HepG2 (cell line): ENCODE data around the gene COG5. TPM values are rescaled to one million over a fixed set of nuclear protein-coding genes. Genes with fewer than 3 reads are reported as not detected.
A peak's percentile ranks its signal among the peaks of the same experiment; 100 is the strongest.
"Not testable (repeated sequence)": the region's sequence is repeated elsewhere in the genome, so short reads cannot be mapped to it uniquely, and the experiment has no call there.

Source experiments
- ATAC-seq: fragments of 200-7000 bp; cut with Tn5 transposase; 3 replicates; pipeline ENCODE4 v1.9.1; 2020; ENCODE audit warnings: mild to moderate bottlenecking, moderate library complexity
- BruUV-seq: library from RNA; stranded (reverse); fragments of 400-500 nt; replicated peaks from 2 replicates; lab custom pipeline; 2021; lab: Mats Ljungman, UMichigan
- CTCF ChIA-PET: fragments of 300-600 bp; formaldehyde crosslinking; extraction: SDS; loops from one replicate; lab custom pipeline; 2021; ENCODE audit warnings: low total read pairs, inconsistent platforms, low intra/inter-chr PET ratio; lab: Yijun Ruan, JAX
- POLR2A ChIA-PET: fragments of 350-600 bp; sonication (Branson Sonifier 250); formaldehyde crosslinking; loops from one replicate; lab custom pipeline; 2020; ENCODE audit warnings: antibody characterized with exemption, inconsistent platforms; lab: Yijun Ruan, JAX
- DNase-seq: peaks from one replicate; pipeline ENCODE4 v3.0.0-alpha.2; 2015; ENCODE audit warnings: low spot score
- FAIRE-seq: peaks from 3 replicates; lab custom pipeline; 2011; peaks lifted over from hg19 to GRCh38; lab: Jason Lieb, UNC
- H2AFZ ChIP-seq: one replicate; pipeline ENCODE4 v1.6.1; 2011; ENCODE audit warnings: low read length, inconsistent platforms
- H3K27ac ChIP-seq: fragments of 300-600 bp; 3 replicates; pipeline ENCODE4 v1.8.0; 2011; ENCODE audit warnings: mixed run types, mild to moderate bottlenecking, mixed read lengths, low read length, inconsistent platforms; ENCODE audit not compliant: insufficient read depth; ENCODE audit errors: extremely low read length
- H3K27me3 ChIP-seq, 2 experiments: fragments of 200-600 bp in 1 of 2; 2 replicates in 1 of 2; 3 replicates in 1 of 2; pipeline versions ENCODE4 v1.6.0 to v1.8.0; 2011; ENCODE audit warnings: low read length in 2 of 2, mild to moderate bottlenecking in 2 of 2, moderate library complexity in 2 of 2, inconsistent platforms in 1 of 2; ENCODE audit not compliant: insufficient read depth in 2 of 2, control insufficient read depth in 1 of 2
- H3K36me3 ChIP-seq, 2 experiments: fragments of 200-600 bp in 1 of 2; replicated peaks in 1 of 2; 2 replicates in 1 of 2; 3 replicates in 1 of 2; pipeline versions ENCODE4 v1.5.1 to v1.8.0; 2011; ENCODE audit warnings: low read length in 2 of 2, inconsistent platforms in 1 of 2; ENCODE audit not compliant: insufficient read depth in 2 of 2, control insufficient read depth in 1 of 2
- H3K4me1 ChIP-seq: 2 replicates; pipeline ENCODE4 v1.5.1; 2012; ENCODE audit warnings: low read length, inconsistent platforms; ENCODE audit not compliant: insufficient read depth
- H3K4me2 ChIP-seq: 2 replicates; pipeline ENCODE4 v1.6.0; 2011; ENCODE audit warnings: low read depth, low read length, inconsistent platforms
- H3K4me3 ChIP-seq, 3 experiments: fragments of 200-600 bp in 1 of 3; sonication (generic), shearing (Covaris generic) in 1 of 3; replicated peaks in 1 of 3; 2 replicates each; pipeline ENCODE4 v1.5.1; 2011 to 2016; ENCODE audit warnings: low read length in 3 of 3, inconsistent platforms in 2 of 3, low read depth in 2 of 3, mild to moderate bottlenecking in 2 of 3, control low read depth in 1 of 3, mixed read lengths in 1 of 3; ENCODE audit not compliant: insufficient read depth in 1 of 3
- H3K79me2 ChIP-seq: one replicate; pipeline ENCODE4 v1.6.1; 2011; ENCODE audit warnings: low read length, inconsistent platforms; ENCODE audit not compliant: insufficient read depth
- H3K9ac ChIP-seq: 2 replicates; pipeline ENCODE4 v1.6.0; 2011; ENCODE audit warnings: mild to moderate bottlenecking, low read depth, low read length, inconsistent platforms; ENCODE audit not compliant: insufficient read depth
- H3K9me3 ChIP-seq: 2 replicates; pipeline ENCODE4 v1.5.1; 2012; ENCODE audit warnings: mild to moderate bottlenecking, low read length
- H4K20me1 ChIP-seq: 2 replicates; pipeline ENCODE4 v1.6.0; 2011; ENCODE audit warnings: inconsistent platforms, mild to moderate bottlenecking, low read length, moderate library complexity; ENCODE audit not compliant: insufficient read depth
- HMGXB4 ChIP-seq, 2 experiments: sonication (generic) in 1 of 2; formaldehyde crosslinking in 1 of 2; IDR thresholded peaks; 2 replicates each; pipeline versions ENCODE4 v1.4.0 to v1.6.1; 2018 to 2020; ENCODE audit warnings: missing genetic modification reagents in 2 of 2, borderline replicate concordance in 1 of 2, low read depth in 1 of 2, mild to moderate bottlenecking in 1 of 2, missing biosample characterization in 1 of 2
- HNF4A ChIP-seq: sonication (generic); formaldehyde crosslinking; IDR thresholded peaks from 2 replicates; pipeline ENCODE4 v1.4.0; 2020; ENCODE audit warnings: missing genetic modification reagents
- MZF1 ChIP-seq: sonication (generic); formaldehyde crosslinking; IDR thresholded peaks from 2 replicates; pipeline ENCODE4 v1.8.1; 2023; ENCODE audit warnings: mild to moderate bottlenecking, missing genetic modification reagents, borderline replicate concordance
- NR2F2 ChIP-seq: IDR thresholded peaks from 2 replicates; pipeline ENCODE4 v1.6.1; 2012; ENCODE audit warnings: low read depth, inconsistent platforms, borderline replicate concordance
- NR2F6 ChIP-seq, 2 experiments: IDR thresholded peaks; 2 replicates each; pipeline ENCODE4 v1.6.1; 2016; ENCODE audit warnings: antibody characterized with exemption in 1 of 2, mild to moderate bottlenecking in 1 of 2
- RXRB ChIP-seq: IDR thresholded peaks from 2 replicates; pipeline ENCODE4 v1.6.1; 2016; ENCODE audit warnings: borderline replicate concordance, missing genetic modification reagents, missing compliant biosample characterization
- SALL1 ChIP-seq: sonication (generic); formaldehyde crosslinking; IDR thresholded peaks from 2 replicates; pipeline ENCODE4 v1.8.0; 2022; ENCODE audit warnings: mild to moderate bottlenecking, missing genetic modification reagents
- ZGPAT ChIP-seq: IDR thresholded peaks from 2 replicates; pipeline ENCODE4 v1.6.1; 2016; ENCODE audit warnings: mild to moderate bottlenecking
- ZHX2 ChIP-seq, 2 experiments: sonication (generic) in 1 of 2; formaldehyde crosslinking in 1 of 2; IDR thresholded peaks; 2 replicates each; pipeline versions ENCODE4 v1.6.1 to v1.9.0; 2014 to 2022; ENCODE audit warnings: antibody characterized with exemption in 1 of 2, borderline replicate concordance in 1 of 2, inconsistent platforms in 1 of 2, low read depth in 1 of 2, missing genetic modification reagents in 1 of 2
- ZNF234 ChIP-seq: sonication (generic); formaldehyde crosslinking; conservative IDR thresholded peaks from 2 replicates; pipeline ENCODE4 v1.5.1; 2020; ENCODE audit warnings: mild to moderate bottlenecking, missing genetic modification reagents
- WGBS: methylation state at CpG from one replicate; pipeline ENCODE4 v1.1.6; 2017; ENCODE audit warnings: low lambda C conversion rate; 5-methylcytosine and 5-hydroxymethylcytosine counted together
- in situ Hi-C: cut with HindIII; loops from 2 replicates; pipeline ENCODE4 v1.10.0; 2017; ENCODE audit warnings: low pct_unique_long_range_greater_than_20kb; ENCODE audit not compliant: extremely low pct_ligation_motif_present
- intact Hi-C: fragments of 100-400 bp; cut with micrococcal nuclease; formaldehyde crosslinking; loops from one replicate; pipeline ENCODE4 v1.10.0; 2022; ENCODE audit not compliant: unreplicated experiment
- polyA plus RNA-seq, 8 experiments: library from polyadenylated mRNA; depleted of rRNA in 3 of 8; stranded (reverse) in 7 of 8; unstranded in 1 of 8; fragments of >200 nt; fragmentation: Illumina TruSeq in 4 of 8; extraction: Trizol in 4 of 8; gene quantifications; 2 replicates each; pipeline versions ENCODE4 v1.2.1 to v1.2.3, GENCODE V29; 2011 to 2016; ENCODE audit warnings: low read depth in 4 of 8, missing spikeins in 1 of 8, mixed read lengths in 1 of 8; ENCODE audit not compliant: insufficient read depth in 1 of 8
- total RNA-seq, 5 experiments: library from RNA; depleted of rRNA; stranded (reverse); fragments of >200 nt; fragmentation: Illumina TruSeq; extraction: Trizol; gene quantifications; 2 replicates each; pipeline ENCODE4 v1.2.3, GENCODE V29; 2016; ENCODE audit warnings: low read depth in 1 of 5

COG5 gene
- total and polyA plus RNA-seq, 2 of the 13 experiments (the other 11 are each of a cell fraction or from before 2014, with no cell fraction given): 20.4 to 31.3 TPM

GRCh38 chr7:107224374-107225223 lies 339.1 kb downstream of the COG5 start (continued):
- TF ChIP-seq ZHX2 (IDR thresholded peaks at IDR 0.05; ENCODE audit: low read depth) (no peak), ZHX2 (CRISPR knock-in tag; IDR thresholded peaks at IDR 0.05; ENCODE audit: borderline replicate concordance) (no peak), SALL1 (CRISPR knock-in tag) (peak; percentile 55), RXRB (CRISPR knock-in tag) (0 out of 2 replicates have a peak, but pooled peaks have one; percentile 17), NR2F6 (IDR thresholded peaks at IDR 0.05) (peak; percentile 56; the same call in 1 of the 2 replicates), NR2F6 (CRISPR knock-in tag; IDR thresholded peaks at IDR 0.05) (0 out of 2 replicates have a peak, but pooled peaks have one; percentile 27), NR2F2 (peak; percentile 60), ZGPAT (no peak), HNF4A (CRISPR knock-in tag) (peak; percentile 49; the same call in 1 of the 2 replicates), ZNF234 (CRISPR knock-in tag) (no peak), MZF1 (CRISPR knock-in tag) (no peak), HMGXB4 (CRISPR knock-in tag; IDR thresholded peaks at IDR 0.05; ENCODE audit: borderline replicate concordance in 1 of 2, low read depth in 1 of 2) (no peak)

GRCh38 chr7:107220806-107221205 lies 342.9 kb downstream of the COG5 start:
- 94% methylated on average over 6 of the region's 6 CpGs for WGBS
- CTCF ChIA-PET, POLR2A ChIA-PET: not testable (repeated sequence)

More at GRCh38 chr7:107220806-107221205, 342.9 kb downstream of the COG5 start:
- H3K9me3 ChIP-seq, H3K4me2 ChIP-seq, H3K4me3 ChIP-seq, H3K79me2 ChIP-seq, FAIRE-seq, H3K36me3 ChIP-seq, ATAC-seq, intact Hi-C loops, BruUV-seq, H3K27ac ChIP-seq, H4K20me1 ChIP-seq, H3K9ac ChIP-seq, H2AFZ ChIP-seq, DNase-seq, H3K4me1 ChIP-seq, H3K27me3 ChIP-seq: not testable (repeated sequence)
- in situ Hi-C loops: loop anchor here (25.0 kb wide), 2 partner anchors 491 to 666 kb away; partner anchors contain the start of gene DLD
